Measurements from ENCODE around the gene ARHGAP19.

The ARHGAP19 gene

GRCh38 chr10:97261656-97262055 is 30.8 kb downstream of the ARHGAP19 start:
- no peak overlapping the region for H3K4me3 ChIP-seq (ENCODE audit: low read depth, low read length)
- TF ChIP-seq, protein P1, sequence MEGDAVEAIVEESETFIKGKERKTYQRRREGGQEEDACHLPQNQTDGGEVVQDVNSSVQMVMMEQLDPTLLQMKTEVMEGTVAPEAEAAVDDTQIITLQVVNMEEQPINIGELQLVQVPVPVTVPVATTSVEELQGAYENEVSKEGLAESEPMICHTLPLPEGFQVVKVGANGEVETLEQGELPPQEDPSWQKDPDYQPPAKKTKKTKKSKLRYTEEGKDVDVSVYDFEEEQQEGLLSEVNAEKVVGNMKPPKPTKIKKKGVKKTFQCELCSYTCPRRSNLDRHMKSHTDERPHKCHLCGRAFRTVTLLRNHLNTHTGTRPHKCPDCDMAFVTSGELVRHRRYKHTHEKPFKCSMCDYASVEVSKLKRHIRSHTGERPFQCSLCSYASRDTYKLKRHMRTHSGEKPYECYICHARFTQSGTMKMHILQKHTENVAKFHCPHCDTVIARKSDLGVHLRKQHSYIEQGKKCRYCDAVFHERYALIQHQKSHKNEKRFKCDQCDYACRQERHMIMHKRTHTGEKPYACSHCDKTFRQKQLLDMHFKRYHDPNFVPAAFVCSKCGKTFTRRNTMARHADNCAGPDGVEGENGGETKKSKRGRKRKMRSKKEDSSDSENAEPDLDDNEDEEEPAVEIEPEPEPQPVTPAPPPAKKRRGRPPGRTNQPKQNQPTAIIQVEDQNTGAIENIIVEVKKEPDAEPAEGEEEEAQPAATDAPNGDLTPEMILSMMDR (IDR thresholded peaks at IDR 0.05; ENCODE audit: low read depth, low read length): no peak

DNA sequence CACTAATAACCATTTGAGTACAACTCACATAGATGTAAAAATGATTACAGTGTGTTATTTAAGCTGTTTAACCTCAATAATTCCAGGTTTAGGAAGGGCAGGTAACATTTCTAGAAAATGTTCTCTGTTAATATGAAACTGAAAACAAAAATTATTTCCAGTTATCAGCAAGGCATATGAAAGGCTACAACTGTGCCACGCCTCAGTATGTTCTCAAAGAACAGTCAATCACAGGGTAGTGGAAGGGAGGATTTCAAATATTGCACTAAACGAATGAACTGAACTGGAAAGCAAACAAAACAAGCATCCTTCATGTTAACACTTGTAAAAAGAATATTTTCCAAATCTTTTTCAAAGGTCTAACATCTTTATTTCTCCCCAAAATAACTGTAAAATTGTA is 31.3 kb downstream of the ARHGAP19 start:
- TF ChIP-seq, protein P1 (IDR thresholded peaks at IDR 0.05; ENCODE audit: low read depth, low read length): no peak

GRCh38 chr10:97259119-97259518 is 33.3 kb downstream of the ARHGAP19 start:
- no peak overlapping the region for H3K4me3 ChIP-seq (ENCODE audit: low read depth, low read length)
- TF ChIP-seq, protein P1 (IDR thresholded peaks at IDR 0.05; ENCODE audit: low read depth, low read length): no peak

More for the DNA sequence above, 31.3 kb downstream of the ARHGAP19 start:
- no peak overlapping the region for H3K4me3 ChIP-seq (ENCODE audit: low read depth, low read length)

GRCh38 chr10:97256356-97256755 is 36.1 kb downstream of the ARHGAP19 start:
- no peak overlapping the region for H3K4me3 ChIP-seq (ENCODE audit: low read depth, low read length)
- TF ChIP-seq, protein P1 (IDR thresholded peaks at IDR 0.05; ENCODE audit: low read depth, low read length): no peak

GRCh38 chr10:97255512-97256293 is 36.7 kb downstream of the ARHGAP19 start:
- no peak overlapping the region for H3K4me3 ChIP-seq (ENCODE audit: low read depth, low read length)
- TF ChIP-seq, protein P1 (IDR thresholded peaks at IDR 0.05; ENCODE audit: low read depth, low read length): no peak

- H3K4me3 ChIP-seq (ENCODE audit: low read depth, low read length): no peak overlapping the region
Measured at GRCh38 chr10:97254694-97255093, 37.7 kb downstream of the ARHGAP19 start.

DNA sequence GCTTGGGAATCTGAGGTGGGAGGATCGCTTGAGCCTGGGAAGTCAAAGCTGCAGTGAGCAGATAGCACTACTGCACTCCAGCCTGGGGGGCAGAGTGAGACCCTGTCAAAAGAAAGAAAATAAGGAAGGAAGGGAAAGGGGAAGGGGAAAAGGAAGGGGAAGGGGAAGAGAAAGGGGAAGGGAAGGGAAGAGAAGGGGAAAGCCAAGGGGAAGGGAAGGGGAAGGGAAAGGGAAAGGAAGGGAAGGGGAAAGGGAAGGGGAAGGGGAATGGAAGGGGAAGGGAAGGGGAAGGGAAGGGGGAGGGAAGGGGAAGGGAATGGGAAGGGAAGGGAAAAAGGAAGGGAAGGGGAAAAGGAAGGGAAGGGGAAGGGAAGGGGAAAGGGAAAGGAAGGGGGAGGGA is 41.5 kb downstream of the ARHGAP19 start:
- TF ChIP-seq, protein P1 (IDR thresholded peaks at IDR 0.05; ENCODE audit: low read depth, low read length): no peak
- no peak overlapping the region for H3K4me3 ChIP-seq (ENCODE audit: low read depth, low read length)

More at GRCh38 chr10:97254694-97255093, 37.7 kb downstream of the ARHGAP19 start:
- TF ChIP-seq, protein P1 (IDR thresholded peaks at IDR 0.05; ENCODE audit: low read depth, low read length): no peak

Measured in WI38 (cell line).